Erythroblast (primary cell): ENCODE data around the gene DNAI7.

Experiments used
- GATA1 ChIP-seq: IDR thresholded peaks from 2 replicates; pipeline ENCODE4 v1.6.1; 2011; ENCODE audit warnings: low read depth, mild to moderate bottlenecking, control low read depth, low read length, moderate library complexity
- POLR2A ChIP-seq: IDR thresholded peaks from 2 replicates; pipeline ENCODE4 v1.6.1; 2011; ENCODE audit warnings: mild to moderate bottlenecking, low read length

GRCh38 chr12:25152055-25152454 lies 42.9 kb downstream of the DNAI7 start:
- TF ChIP-seq POLR2A = no peak
- no peak for TF ChIP-seq GATA1
